Uterus (tissue), 4 donors: ENCODE data around the gene RB1. TPM values are rescaled to one million over a fixed set of nuclear protein-coding genes. Genes with fewer than 3 reads are reported as not detected.
"Not testable (repeated sequence)": the region's sequence is repeated elsewhere in the genome, so short reads cannot be mapped to it uniquely, and the experiment has no call there.

Experiments used
- DNase-seq, 2 donors: peaks; one replicate each; pipeline ENCODE4 v3.0.0-alpha.2; 2019 to 2020
- H3K27ac ChIP-seq, 2 donors: fragments of 200-600 bp; sonication (generic); 1 replicate in 1 of 2; 2 replicates in 1 of 2; pipeline ENCODE4 v1.5.1; 2016 to 2018
- H3K27me3 ChIP-seq, 2 donors: fragments of 200-600 bp; sonication (generic); one replicate each; pipeline ENCODE4 v1.5.1; 2018 to 2019; ENCODE audit warnings: control low read depth in 1 of 2
- H3K36me3 ChIP-seq, 2 donors: fragments of 200-600 bp; sonication (generic); one replicate each; pipeline ENCODE4 v1.5.1; 2019; ENCODE audit warnings: control low read depth in 1 of 2
- H3K4me1 ChIP-seq, 2 donors: fragments of 200-600 bp; sonication (generic); one replicate each; pipeline ENCODE4 v1.5.1; 2018 to 2019; ENCODE audit warnings: control low read depth in 1 of 2
- H3K4me3 ChIP-seq, 2 donors: fragments of 200-600 bp; sonication (generic); 1 replicate in 1 of 2; 2 replicates in 1 of 2; pipeline ENCODE4 v1.5.1; 2018 to 2019; ENCODE audit warnings: mild to moderate bottlenecking in 1 of 2
- H3K9me3 ChIP-seq, 2 donors: fragments of 200-600 bp; sonication (generic); one replicate each; pipeline ENCODE4 v1.5.1; 2019; ENCODE audit warnings: control low read depth in 1 of 2
- POLR2A ChIP-seq, 2 donors: fragments of 450-650 bp; IDR thresholded peaks; one replicate each; pipeline ENCODE4 v1.6.1; 2016; ENCODE audit warnings: antibody characterized with exemption in 2 of 2, mild to moderate bottlenecking in 1 of 2, moderate library complexity in 1 of 2
- intact Hi-C: fragments of 100-400 bp; cut with DNase I; formaldehyde crosslinking; loops from one replicate; pipeline ENCODE4 v1.15.1; 2023; ENCODE audit warnings: low total_unique reads
- total RNA-seq, 4 donors: library from RNA; depleted of rRNA in 3 of 4; stranded (reverse); fragments of >200 nt in 3 of 4; gene quantifications; one replicate each; pipeline versions ENCODE4 v1.1.0 to v1.2.4, GENCODE V29; 2014 to 2023
- TF ChIP-seq, protein P1 (sequence below), 4 experiments: fragments of 200-600 bp in 2 of 4; fragments of 450-650 bp in 2 of 4; sonication (generic) in 2 of 4; IDR thresholded peaks; one replicate each; pipeline ENCODE4 v1.5.1; 2016 to 2019; ENCODE audit warnings: antibody characterized with exemption in 4 of 4, mild to moderate bottlenecking in 2 of 4, moderate library complexity in 1 of 4
- donor health status: DM: yes; HTN: yes; CAD: no.

The RB1 gene
- total RNA-seq, 4 donors from 2014 or later, result 27.4 to 58.1 (median 33.9) TPM

DNA sequence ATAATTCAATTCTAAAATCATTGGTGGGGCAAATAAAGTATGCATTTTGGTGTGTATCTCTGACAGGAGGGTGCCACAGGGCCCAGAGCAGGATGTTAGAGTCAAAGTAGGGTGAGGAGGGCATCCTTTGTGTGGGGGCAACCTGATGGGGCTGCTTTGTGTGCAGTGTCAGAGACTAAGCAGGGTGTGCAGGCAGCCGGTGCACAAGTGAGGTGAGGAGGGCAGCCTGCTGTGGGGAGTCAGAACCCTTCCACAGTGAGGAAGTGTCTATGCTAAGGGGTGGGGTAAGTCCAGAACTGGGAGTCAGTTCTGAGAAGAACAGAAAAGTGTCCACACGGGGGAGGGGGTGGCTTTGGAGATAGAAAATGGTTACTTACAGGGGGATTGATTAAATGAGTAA lies 40.7 kb downstream of the RB1 start:
- no peak overlapping the region for H3K4me3 ChIP-seq
- H3K27ac ChIP-seq, result no peak overlapping the region
- no peak for TF ChIP-seq POLR2A (IDR thresholded peaks at IDR 0.05)
- TF ChIP-seq, protein P1, sequence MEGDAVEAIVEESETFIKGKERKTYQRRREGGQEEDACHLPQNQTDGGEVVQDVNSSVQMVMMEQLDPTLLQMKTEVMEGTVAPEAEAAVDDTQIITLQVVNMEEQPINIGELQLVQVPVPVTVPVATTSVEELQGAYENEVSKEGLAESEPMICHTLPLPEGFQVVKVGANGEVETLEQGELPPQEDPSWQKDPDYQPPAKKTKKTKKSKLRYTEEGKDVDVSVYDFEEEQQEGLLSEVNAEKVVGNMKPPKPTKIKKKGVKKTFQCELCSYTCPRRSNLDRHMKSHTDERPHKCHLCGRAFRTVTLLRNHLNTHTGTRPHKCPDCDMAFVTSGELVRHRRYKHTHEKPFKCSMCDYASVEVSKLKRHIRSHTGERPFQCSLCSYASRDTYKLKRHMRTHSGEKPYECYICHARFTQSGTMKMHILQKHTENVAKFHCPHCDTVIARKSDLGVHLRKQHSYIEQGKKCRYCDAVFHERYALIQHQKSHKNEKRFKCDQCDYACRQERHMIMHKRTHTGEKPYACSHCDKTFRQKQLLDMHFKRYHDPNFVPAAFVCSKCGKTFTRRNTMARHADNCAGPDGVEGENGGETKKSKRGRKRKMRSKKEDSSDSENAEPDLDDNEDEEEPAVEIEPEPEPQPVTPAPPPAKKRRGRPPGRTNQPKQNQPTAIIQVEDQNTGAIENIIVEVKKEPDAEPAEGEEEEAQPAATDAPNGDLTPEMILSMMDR (IDR thresholded peaks at IDR 0.05), result no peak
- DNase-seq, result no peak
- H3K36me3 ChIP-seq, result no peaks in the 10 kb centered on the region
- intact Hi-C loops, result no loop called here
- no peaks in the 10 kb centered on the region for H3K9me3 ChIP-seq
- no peaks in the 10 kb centered on the region for H3K27me3 ChIP-seq
- H3K4me1 ChIP-seq, result no peaks in the 10 kb centered on the region

DNA sequence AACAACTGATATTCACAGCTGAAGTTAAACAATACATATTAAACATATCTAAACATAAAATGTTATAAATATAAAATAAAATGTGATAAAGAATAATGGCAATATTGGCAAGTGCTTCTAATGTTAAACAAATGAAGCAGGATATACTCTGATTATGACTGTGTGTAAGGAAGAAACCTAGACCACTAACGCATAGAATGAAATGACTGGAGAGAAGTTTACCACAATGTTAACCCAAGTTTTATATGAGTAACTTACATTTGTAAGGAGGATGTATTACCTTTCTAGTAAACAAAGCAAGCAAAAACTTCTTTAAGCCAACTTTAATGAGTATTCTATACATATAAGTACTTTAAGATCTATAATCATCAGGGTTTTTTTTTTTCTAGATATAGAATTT lies 43.0 kb downstream of the RB1 start:
- no peaks in the 10 kb centered on the region for H3K36me3 ChIP-seq
- H3K4me1 ChIP-seq, result no peaks in the 10 kb centered on the region
- no peak overlapping the region for H3K4me3 ChIP-seq
- H3K9me3 ChIP-seq, result no peaks in the 10 kb centered on the region
- intact Hi-C loops, result no loop called here
- no peak overlapping the region for H3K27ac ChIP-seq
- H3K27me3 ChIP-seq, result no peaks in the 10 kb centered on the region
- no peak for DNase-seq
- no peak for TF ChIP-seq POLR2A (IDR thresholded peaks at IDR 0.05)
- TF ChIP-seq, protein P1 (IDR thresholded peaks at IDR 0.05), result no peak

DNA sequence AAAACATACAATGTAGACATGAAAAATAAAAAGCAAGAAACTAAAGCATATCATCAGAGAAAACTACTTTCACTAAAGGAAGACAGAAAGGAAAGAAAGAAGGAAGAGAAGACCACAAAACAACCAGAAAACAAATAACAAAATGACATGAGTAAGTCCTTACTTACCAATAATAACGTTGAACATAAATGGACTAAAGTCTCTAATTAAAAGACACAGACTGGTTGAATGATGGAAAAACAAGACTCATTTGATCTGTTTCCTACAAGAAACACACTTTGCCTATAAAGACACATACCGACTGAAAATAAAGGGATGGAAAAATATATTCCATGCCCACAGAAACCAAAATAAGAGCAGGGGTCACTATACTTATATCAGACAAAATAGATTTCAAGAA lies 46.0 kb downstream of the RB1 start:
- TF ChIP-seq, protein P1 (IDR thresholded peaks at IDR 0.05), result no peak
- no peak for TF ChIP-seq POLR2A (IDR thresholded peaks at IDR 0.05)

DNA sequence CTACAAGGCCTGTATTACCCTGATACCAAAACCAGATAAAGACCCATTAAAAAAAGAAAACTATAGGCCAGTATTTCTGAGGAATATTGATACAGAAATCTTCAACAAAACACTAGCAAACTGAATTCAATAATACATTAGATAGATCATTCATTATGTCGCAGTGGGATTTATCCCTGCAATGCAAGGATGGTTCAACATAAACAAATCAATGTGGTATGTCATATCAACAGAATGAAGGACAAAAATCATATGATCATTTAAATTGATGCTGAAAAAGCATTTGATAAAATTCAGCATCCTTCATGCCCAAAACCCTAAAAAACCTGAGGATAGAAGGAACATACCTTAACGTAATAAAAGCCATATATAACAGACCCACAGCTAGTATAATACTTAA lies 50.0 kb downstream of the RB1 start:
- TF ChIP-seq, protein P1 (IDR thresholded peaks at IDR 0.05), result no peak
- TF ChIP-seq POLR2A (IDR thresholded peaks at IDR 0.05), result no peak
- intact Hi-C loops, result no loop called here
- Histone ChIP-seq H3K27ac (no peak overlapping the region), H3K9me3 (peaks cover 0 to 10% of the 10 kb centered on the region in 2 donors), H3K27me3 (no peaks in the 10 kb centered on the region), H3K36me3 (no peaks in the 10 kb centered on the region), H3K4me1 (no peaks in the 10 kb centered on the region), H3K4me3 (no peak overlapping the region)
- no peak for DNase-seq

More for the DNA sequence above, 46.0 kb downstream of the RB1 start:
- Histone ChIP-seq H3K4me1 (no peaks in the 10 kb centered on the region), H3K36me3 (no peaks in the 10 kb centered on the region), H3K27ac (no peak overlapping the region), H3K4me3 (no peak overlapping the region), H3K9me3 (peaks cover 0 to 10% of the 10 kb centered on the region in 2 donors), H3K27me3 (no peaks in the 10 kb centered on the region)
- DNase-seq, result no peak
- intact Hi-C loops, result no loop called here

DNA sequence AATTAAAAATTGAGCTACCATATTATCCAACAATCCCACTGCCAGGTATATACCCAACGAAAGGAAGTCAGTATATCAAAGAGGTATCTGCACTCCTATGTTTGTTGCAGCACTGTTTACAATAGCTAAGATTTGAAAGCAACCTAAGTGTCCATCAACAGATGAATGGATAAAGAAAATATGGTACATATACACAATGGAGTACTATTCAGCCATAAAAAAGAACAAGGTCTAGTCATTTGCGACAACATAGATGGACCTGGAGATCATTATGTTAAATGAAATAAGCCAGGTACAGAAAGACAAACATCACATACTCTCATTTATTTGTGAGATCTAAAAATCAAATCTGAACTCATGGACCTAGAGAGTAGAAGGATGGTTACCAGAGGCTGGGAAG lies 52.0 kb downstream of the RB1 start:
- H3K9me3 ChIP-seq, H3K27ac ChIP-seq, DNase-seq, H3K4me1 ChIP-seq, H3K4me3 ChIP-seq, H3K36me3 ChIP-seq, H3K27me3 ChIP-seq, intact Hi-C loops: not testable (repeated sequence)

DNA sequence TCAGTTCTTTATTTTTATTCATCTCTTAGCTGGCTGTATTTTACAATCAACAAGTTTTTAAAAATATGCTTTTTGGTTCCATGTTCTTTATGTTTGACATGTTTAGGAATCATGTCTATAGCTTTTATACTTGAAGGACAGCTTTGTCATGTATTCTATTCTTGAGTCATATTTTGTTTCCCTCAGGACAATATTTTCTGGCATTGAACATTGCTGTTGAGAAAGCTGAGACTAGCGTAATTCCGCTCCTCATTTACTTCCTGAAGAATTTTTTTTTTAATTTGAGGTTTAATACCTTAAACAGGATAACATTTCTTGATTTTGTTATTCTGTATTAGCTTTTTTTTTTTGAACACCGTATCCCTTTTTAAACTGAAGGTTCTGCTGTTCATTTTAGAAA lies 53.2 kb downstream of the RB1 start:
- TF ChIP-seq POLR2A (IDR thresholded peaks at IDR 0.05), result no peak
- TF ChIP-seq, protein P1 (IDR thresholded peaks at IDR 0.05), result no peak
- Histone ChIP-seq H3K27ac (no peak overlapping the region), H3K27me3 (no peaks in the 10 kb centered on the region), H3K4me3 (no peak overlapping the region), H3K9me3 (peaks cover 0 to 10% of the 10 kb centered on the region in 2 donors), H3K4me1 (no peaks in the 10 kb centered on the region), H3K36me3 (no peaks in the 10 kb centered on the region)
- no peak for DNase-seq
- intact Hi-C loops, result no loop called here
